ENCODE data around the gene FGA. TPM values are rescaled to one million over a fixed set of nuclear protein-coding genes. Genes with fewer than 3 reads are reported as not detected.

The FGA gene
- total RNA-seq (0.49 TPM), polyA plus RNA-seq (ENCODE audit: insufficient read depth in 1 of 8, insufficient read length in 8 of 8, low replicate concordance in 1 of 8) (1 to 10 TPM in 3 of 8 donors, not detected in 5; 1.2 to 9.4 (median 3.3) TPM)
- long read RNA-seq, donor 1, result 0 reads
- long read RNA-seq, donor 2, result 0 reads
- long read RNA-seq, donor 3, result 0 reads
- long read RNA-seq, donor 4, result 0 reads
- long read RNA-seq, donor 5, result 0 reads
- long read RNA-seq, donor 6, partial matches to known transcripts, result 0 of 1 reads
- long read RNA-seq, donor 6, other reads (novel, unspliced or antisense), result 0 of 1 reads
- long read RNA-seq, donor 7, result 0 reads
- long read RNA-seq, donor 8, result 0 reads
- long read RNA-seq, donor 9, partial matches to known transcripts, result 0 of 1 reads
- long read RNA-seq, donor 9, other reads (novel, unspliced or antisense), result 0 of 1 reads
- long read RNA-seq, donor 10, result 0 reads
- long read RNA-seq, donor 11, result 0 reads

DNA sequence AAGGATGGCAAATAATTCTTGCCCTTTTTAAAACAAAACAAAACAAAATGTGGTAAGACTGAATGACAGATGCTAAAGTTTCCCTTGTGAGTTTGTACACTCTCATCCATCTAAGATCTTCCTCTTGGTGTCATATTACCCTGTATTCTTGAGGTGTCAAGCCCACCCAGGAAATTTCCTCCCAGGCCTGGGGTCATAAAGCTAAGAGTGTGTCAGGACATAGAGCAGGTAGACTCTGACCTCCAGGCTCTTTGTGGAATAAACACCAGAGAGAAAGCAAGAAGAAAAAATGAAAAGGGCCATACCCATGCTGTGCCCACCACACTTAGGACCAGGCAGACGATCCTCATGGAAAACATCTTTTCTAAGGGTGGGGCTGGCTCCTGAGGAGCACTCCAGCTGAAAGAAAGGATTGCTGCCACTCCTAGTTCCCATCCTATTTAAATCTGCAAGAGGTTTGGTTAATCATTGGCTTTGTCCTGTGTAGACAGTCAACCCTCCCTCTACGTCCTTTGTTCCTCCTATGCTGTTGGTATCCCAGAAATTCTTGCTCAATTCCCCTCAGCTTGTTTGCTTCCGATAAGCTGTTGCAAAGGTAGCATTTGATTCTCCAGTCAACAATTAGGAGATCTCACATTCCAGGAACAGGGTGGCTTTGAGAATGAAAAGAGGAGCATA is at the start of gene FGA:
TSS of gene FGA (minus strand) at position 414 of the 678 bp plus-strand sequence. CDS start at position 359, 55 bp downstream.
- no peak within 1 kb of the TSS for H3K4me3 ChIP-seq (ENCODE audit: low read length)
- H3K4me1 ChIP-seq (ENCODE audit: control insufficient read depth, insufficient read depth, low read length), result no peaks in the 10 kb centered on the region
- DNase-seq, result no peak
- 100% methylated on average over 1 of the region's 3 CpGs for WGBS (ENCODE audit: insufficient coverage)
- no peak within 1 kb of the TSS for H3K27ac ChIP-seq (ENCODE audit: low read length)
- no peaks in the 10 kb centered on the region for H3K9me3 ChIP-seq (replicated peaks; ENCODE audit: control insufficient read depth, low read depth, low read length)
- H3K36me3 ChIP-seq (ENCODE audit: control insufficient read depth, insufficient read depth, low read length), result no peaks in the 10 kb centered on the region
- no peaks in the 10 kb centered on the region for H3K27me3 ChIP-seq (ENCODE audit: control insufficient read depth, insufficient read depth, low read length)

DNA sequence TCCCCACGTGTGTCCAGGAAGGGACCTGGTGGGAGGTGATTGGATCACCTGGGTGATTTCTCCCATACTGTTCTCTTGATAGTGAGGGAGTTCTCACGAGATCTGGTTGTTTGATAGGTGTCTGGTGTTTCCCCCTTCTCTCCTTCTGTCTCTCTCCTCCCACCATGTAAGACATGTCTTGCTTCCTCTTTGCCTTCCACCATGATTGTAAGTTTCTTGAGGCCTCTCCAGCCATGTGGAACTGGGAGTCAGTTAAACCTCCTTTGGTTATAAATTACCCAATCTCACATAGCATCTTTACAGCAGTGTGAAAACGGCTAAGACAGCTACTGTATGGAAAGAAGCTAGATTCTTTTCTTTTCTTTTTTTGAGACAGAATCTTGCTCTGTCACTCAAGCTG is 43.5 kb upstream of the FGA start:
- Histone ChIP-seq H3K36me3 (ENCODE audit: control insufficient read depth, insufficient read depth, low read length) (no peaks in the 10 kb centered on the region), H3K4me3 (ENCODE audit: low read length) (no peak overlapping the region), H3K4me1 (ENCODE audit: control insufficient read depth, insufficient read depth, low read length) (no peaks in the 10 kb centered on the region), H3K27ac (ENCODE audit: low read length) (no peak overlapping the region), H3K27me3 (ENCODE audit: control insufficient read depth, insufficient read depth, low read length) (no peaks in the 10 kb centered on the region), H3K9me3 (replicated peaks; ENCODE audit: control insufficient read depth, low read depth, low read length) (no peaks in the 10 kb centered on the region)
- WGBS (ENCODE audit: insufficient coverage), result no CpG with 5 or more reads among the region's 3 CpGs
- DNase-seq, result no peak

DNA sequence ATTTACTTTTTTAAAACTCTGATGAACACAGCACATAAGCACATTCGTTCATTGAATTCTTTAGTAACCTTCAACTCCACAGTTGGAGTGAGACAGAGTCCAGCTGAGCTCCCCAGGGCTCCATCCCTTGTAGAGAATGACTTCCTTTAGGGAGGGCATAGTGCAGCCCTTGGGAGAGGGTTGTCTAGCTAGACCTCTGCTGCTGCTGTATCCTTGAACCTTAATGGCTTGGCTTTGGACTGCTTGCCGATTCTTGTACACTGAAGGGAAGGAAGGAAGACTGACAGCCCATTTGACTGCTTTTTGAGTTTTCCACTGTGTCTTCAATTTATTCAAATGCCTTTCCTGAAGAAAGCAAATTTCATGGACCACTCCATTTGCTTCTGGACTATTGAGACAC is 41.3 kb upstream of the FGA start:
- no peak overlapping the region for H3K27ac ChIP-seq (ENCODE audit: low read length)
- H3K4me3 ChIP-seq (ENCODE audit: low read length), result no peak overlapping the region
- WGBS (ENCODE audit: insufficient coverage), result no CpG with 5 or more reads among the region's 2 CpGs
- DNase-seq, result no peak
- no peaks in the 10 kb centered on the region for H3K9me3 ChIP-seq (replicated peaks; ENCODE audit: control insufficient read depth, low read depth, low read length)
- no peaks in the 10 kb centered on the region for H3K36me3 ChIP-seq (ENCODE audit: control insufficient read depth, insufficient read depth, low read length)
- H3K4me1 ChIP-seq (ENCODE audit: control insufficient read depth, insufficient read depth, low read length), result peaks cover 5% of the 10 kb centered on the region
- peaks cover 7% of the 10 kb centered on the region for H3K27me3 ChIP-seq (ENCODE audit: control insufficient read depth, insufficient read depth, low read length)

DNA sequence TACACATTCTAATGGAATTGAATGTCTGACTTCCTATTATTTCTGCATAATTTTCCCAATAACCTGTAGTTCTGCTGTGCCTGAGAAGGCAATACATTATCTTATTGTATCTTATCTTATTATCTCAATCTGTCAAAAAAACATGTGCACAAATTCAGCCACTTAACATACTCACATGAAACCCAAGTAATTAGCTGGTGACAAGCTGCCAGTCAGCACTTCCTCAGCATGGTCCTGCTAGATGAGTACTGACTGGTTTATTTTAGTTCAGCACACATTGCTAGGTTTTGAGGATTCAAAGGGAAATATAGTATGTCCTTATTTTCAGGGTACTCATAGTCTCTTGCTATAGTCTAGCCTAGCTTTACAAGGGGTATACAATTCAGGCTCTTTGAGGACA is 39.8 kb upstream of the FGA start:
- H3K36me3 ChIP-seq (ENCODE audit: control insufficient read depth, insufficient read depth, low read length), result no peaks in the 10 kb centered on the region
- no peaks in the 10 kb centered on the region for H3K9me3 ChIP-seq (replicated peaks; ENCODE audit: control insufficient read depth, low read depth, low read length)
- DNase-seq, result no peak
- H3K27ac ChIP-seq (ENCODE audit: low read length), result no peak overlapping the region
- peaks cover 7% of the 10 kb centered on the region for H3K4me1 ChIP-seq (ENCODE audit: control insufficient read depth, insufficient read depth, low read length)
- no peak overlapping the region for H3K4me3 ChIP-seq (ENCODE audit: low read length)
- H3K27me3 ChIP-seq (ENCODE audit: control insufficient read depth, insufficient read depth, low read length), result peaks cover 12% of the 10 kb centered on the region

DNA sequence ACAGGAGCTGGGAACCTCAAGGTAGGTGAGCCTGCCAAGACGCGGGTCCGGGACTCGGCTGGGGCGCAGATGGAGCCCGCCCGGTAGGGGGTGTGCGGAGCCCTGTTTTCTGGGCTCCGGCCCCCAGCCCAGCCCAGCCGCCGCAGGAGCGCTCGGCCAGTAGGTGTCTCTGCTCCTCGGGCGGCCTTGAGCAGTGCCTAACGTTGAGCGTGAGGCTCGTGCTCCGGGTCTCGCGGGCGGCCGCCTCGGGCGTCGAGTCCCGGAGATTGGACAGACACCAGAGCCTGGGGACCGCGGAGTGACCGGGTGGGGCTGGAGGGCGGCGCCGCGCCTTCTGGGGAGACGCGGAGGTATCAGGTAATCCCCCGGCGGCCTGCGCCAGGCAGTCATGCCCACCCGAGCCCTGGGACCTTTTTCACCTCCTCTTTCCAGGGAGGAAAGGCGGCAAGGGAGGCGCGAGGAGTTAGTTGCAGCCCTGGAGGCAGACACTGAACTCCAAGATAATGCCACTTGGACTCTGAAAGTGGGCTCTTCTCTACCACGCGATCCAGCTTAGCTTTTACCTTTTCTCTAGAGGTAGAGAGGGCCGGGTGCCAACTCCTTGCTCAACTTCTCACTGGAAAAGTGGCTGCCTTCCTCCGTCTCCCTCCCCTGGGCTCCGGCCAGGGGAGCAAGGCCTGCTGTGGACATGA is 36.4 kb upstream of the FGA start:
- Histone ChIP-seq H3K27ac (ENCODE audit: low read length) (no peak overlapping the region), H3K27me3 (ENCODE audit: control insufficient read depth, insufficient read depth, low read length) (peaks cover 12% of the 10 kb centered on the region), H3K36me3 (ENCODE audit: control insufficient read depth, insufficient read depth, low read length) (no peaks in the 10 kb centered on the region), H3K4me3 (ENCODE audit: low read length) (peak overlapping the region; percentile 32), H3K4me1 (ENCODE audit: control insufficient read depth, insufficient read depth, low read length) (peaks cover 7% of the 10 kb centered on the region), H3K9me3 (replicated peaks; ENCODE audit: control insufficient read depth, low read depth, low read length) (no peaks in the 10 kb centered on the region)
- DNase-seq, result peak; percentile 69
- 3% methylated on average over 42 of the region's 48 CpGs for WGBS (ENCODE audit: insufficient coverage)

DNA sequence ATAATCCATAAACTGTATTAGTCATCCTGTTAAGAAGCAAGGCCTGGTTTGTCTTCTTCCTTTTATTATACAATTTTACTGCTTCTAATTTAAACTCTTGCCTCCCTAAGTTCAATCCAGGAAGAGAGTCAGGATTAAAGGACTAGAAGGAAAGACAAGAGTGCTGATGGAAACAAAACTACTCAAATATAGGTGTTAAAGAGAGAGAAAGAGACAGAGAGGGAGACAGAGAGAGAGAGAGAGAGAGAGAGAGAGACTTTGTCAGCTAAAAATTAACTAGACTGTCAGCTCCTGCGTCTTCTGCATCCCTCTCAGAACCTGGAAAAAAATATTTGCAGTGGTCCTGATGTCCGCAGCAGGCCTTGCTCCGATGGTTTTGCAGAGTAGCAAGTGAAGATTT is 35.4 kb upstream of the FGA start:
- no peak overlapping the region for H3K27ac ChIP-seq (ENCODE audit: low read length)
- WGBS (ENCODE audit: insufficient coverage), result 76% methylated on average over 3 of the region's 3 CpGs
- H3K36me3 ChIP-seq (ENCODE audit: control insufficient read depth, insufficient read depth, low read length), result no peaks in the 10 kb centered on the region
- peaks cover 7% of the 10 kb centered on the region for H3K4me1 ChIP-seq (ENCODE audit: control insufficient read depth, insufficient read depth, low read length)
- DNase-seq, result no peak
- H3K9me3 ChIP-seq (replicated peaks; ENCODE audit: control insufficient read depth, low read depth, low read length), result no peaks in the 10 kb centered on the region
- no peak overlapping the region for H3K4me3 ChIP-seq (ENCODE audit: low read length)
- peaks cover 12% of the 10 kb centered on the region for H3K27me3 ChIP-seq (ENCODE audit: control insufficient read depth, insufficient read depth, low read length)

DNA sequence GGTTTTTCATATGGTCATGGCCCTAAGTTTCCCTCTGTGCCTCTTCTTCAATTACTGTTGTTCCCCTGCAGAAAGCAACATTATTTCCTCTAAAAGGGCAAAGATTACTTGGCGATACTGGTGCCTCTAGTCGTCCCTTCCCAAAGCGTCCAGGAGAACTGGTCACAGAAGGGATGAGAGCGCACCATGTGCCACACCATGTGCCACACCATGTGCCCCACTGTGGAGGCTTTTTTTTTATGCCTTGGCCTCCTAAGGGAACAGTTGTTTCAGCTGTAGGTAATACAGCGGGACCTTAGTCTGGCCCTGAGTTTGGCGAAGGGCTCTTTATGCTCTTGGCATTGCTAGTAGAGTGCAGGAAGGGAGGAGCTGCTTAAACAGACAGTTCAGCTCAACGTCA is 33.5 kb upstream of the FGA start:
- Histone ChIP-seq H3K4me3 (ENCODE audit: low read length) (no peak overlapping the region), H3K27me3 (ENCODE audit: control insufficient read depth, insufficient read depth, low read length) (peaks cover 12% of the 10 kb centered on the region), H3K4me1 (ENCODE audit: control insufficient read depth, insufficient read depth, low read length) (peaks cover 7% of the 10 kb centered on the region), H3K27ac (ENCODE audit: low read length) (no peak overlapping the region), H3K36me3 (ENCODE audit: control insufficient read depth, insufficient read depth, low read length) (no peaks in the 10 kb centered on the region), H3K9me3 (replicated peaks; ENCODE audit: control insufficient read depth, low read depth, low read length) (no peaks in the 10 kb centered on the region)
- no peak for DNase-seq
- 85% methylated on average over 7 of the region's 7 CpGs for WGBS (ENCODE audit: insufficient coverage)

DNA sequence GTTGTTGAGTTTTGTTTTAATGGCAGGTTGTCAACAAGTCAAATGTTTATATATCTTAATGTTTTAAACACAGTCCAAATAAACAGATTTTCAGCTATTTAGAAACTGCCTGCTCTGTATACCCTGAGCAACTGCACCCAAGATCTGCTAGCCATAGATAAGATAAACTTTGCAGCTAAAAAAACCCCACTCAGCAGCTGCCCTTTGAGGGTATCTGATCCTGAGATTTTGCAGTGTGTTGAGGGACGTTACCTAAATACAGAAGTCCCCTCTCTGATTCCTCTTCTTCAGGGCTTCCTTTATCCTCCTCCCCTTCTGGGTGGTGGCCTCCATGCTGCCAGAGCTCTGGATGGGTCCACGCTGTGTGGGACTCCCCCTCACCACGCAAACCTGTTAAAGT is 32.9 kb upstream of the FGA start:
- Histone ChIP-seq H3K4me3 (ENCODE audit: low read length) (no peak overlapping the region), H3K36me3 (ENCODE audit: control insufficient read depth, insufficient read depth, low read length) (no peaks in the 10 kb centered on the region), H3K27me3 (ENCODE audit: control insufficient read depth, insufficient read depth, low read length) (peaks cover 12% of the 10 kb centered on the region), H3K4me1 (ENCODE audit: control insufficient read depth, insufficient read depth, low read length) (peaks cover 7% of the 10 kb centered on the region), H3K9me3 (replicated peaks; ENCODE audit: control insufficient read depth, low read depth, low read length) (no peaks in the 10 kb centered on the region), H3K27ac (ENCODE audit: low read length) (no peak overlapping the region)
- 86% methylated on average over 2 of the region's 3 CpGs for WGBS (ENCODE audit: insufficient coverage)
- no peak for DNase-seq

DNA sequence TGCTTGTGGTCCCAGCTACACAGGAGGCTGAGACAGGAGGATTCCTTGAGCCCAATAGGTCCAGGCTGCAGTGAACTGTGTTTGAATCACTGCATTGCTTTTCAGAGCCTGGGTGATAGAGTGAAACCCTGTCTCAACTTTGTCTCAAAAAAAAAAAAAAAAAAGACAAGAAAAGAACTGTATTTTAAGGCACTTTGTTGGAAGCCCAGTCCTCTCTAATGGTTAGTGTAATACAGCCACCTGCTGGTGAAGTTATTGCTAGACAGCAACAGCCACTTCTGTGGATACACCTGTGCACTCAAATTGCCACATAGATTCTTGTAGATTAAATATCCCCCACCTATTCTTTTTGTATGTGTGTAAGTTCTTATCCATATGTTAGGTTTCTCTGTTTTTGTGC is 32.1 kb upstream of the FGA start:
- H3K4me1 ChIP-seq (ENCODE audit: control insufficient read depth, insufficient read depth, low read length), result peaks cover 7% of the 10 kb centered on the region
- H3K4me3 ChIP-seq (ENCODE audit: low read length), result no peak overlapping the region
- peak; percentile 74 for DNase-seq
- H3K36me3 ChIP-seq (ENCODE audit: control insufficient read depth, insufficient read depth, low read length), result no peaks in the 10 kb centered on the region
- H3K9me3 ChIP-seq (replicated peaks; ENCODE audit: control insufficient read depth, low read depth, low read length), result no peaks in the 10 kb centered on the region
- peaks cover 12% of the 10 kb centered on the region for H3K27me3 ChIP-seq (ENCODE audit: control insufficient read depth, insufficient read depth, low read length)
- H3K27ac ChIP-seq (ENCODE audit: low read length), result no peak overlapping the region

DNA sequence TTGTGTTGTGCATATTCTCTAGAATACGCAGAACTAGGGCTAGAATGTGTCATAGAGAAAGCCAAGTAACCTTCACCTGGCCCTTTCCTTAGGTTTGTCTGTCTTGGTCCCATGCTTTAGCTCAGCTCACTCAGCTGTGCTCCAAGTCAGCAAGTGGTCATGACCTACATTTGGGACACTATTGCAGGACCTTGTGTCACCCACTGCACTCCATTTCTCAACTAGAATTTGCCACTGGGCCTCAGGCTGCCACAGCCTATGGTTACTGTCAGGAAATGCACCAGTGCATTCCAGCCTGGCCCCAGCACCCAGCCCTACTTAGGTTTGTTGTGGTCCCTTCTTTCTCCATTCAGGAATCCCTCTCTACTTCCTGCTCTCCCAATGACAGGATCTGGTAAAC is 29.6 kb upstream of the FGA start:
- no peaks in the 10 kb centered on the region for H3K9me3 ChIP-seq (replicated peaks; ENCODE audit: control insufficient read depth, low read depth, low read length)
- no peaks in the 10 kb centered on the region for H3K36me3 ChIP-seq (ENCODE audit: control insufficient read depth, insufficient read depth, low read length)
- no peaks in the 10 kb centered on the region for H3K27me3 ChIP-seq (ENCODE audit: control insufficient read depth, insufficient read depth, low read length)
- H3K4me3 ChIP-seq (ENCODE audit: low read length), result no peak overlapping the region
- H3K27ac ChIP-seq (ENCODE audit: low read length), result no peak overlapping the region
- H3K4me1 ChIP-seq (ENCODE audit: control insufficient read depth, insufficient read depth, low read length), result no peaks in the 10 kb centered on the region
- DNase-seq, result no peak
- no CpG with 5 or more reads among the region's 1 CpG for WGBS (ENCODE audit: insufficient coverage)
